Measurements from ENCODE around the gene MAP2K2. TPM values are rescaled to one million over a fixed set of nuclear protein-coding genes. Genes with fewer than 3 reads are reported as not detected.
"Not testable (repeated sequence)": the region's sequence is repeated elsewhere in the genome, so short reads cannot be mapped to it uniquely, and the experiment has no call there.

Gene MAP2K2
- polyA plus RNA-seq (ENCODE audit: insufficient read length in 10 of 10): 100 to 1,000 TPM in 8 of 10 donors, 10 to 100 TPM in 2; 84.4 to 117 (median 107) TPM
- long read RNA-seq, donor 1, transcript MAP2K2-201 (11 exons, 1,734 nt): major isoform, 28 of 113 reads
- long read RNA-seq, donor 1, partial matches to known transcripts: 84 of 113 reads
- long read RNA-seq, donor 1, other reads (novel, unspliced or antisense): 0 of 113 reads
- long read RNA-seq, donor 2, transcript MAP2K2-201 (11 exons, 1,734 nt): major isoform, 26 of 26 reads
- long read RNA-seq, donor 2, partial matches to known transcripts: 0 of 26 reads
- long read RNA-seq, donor 2, other reads (novel, unspliced or antisense): 0 of 26 reads
- long read RNA-seq, donor 3: 0 reads
- long read RNA-seq, donor 4, transcript MAP2K2-201 (11 exons, 1,734 nt): major isoform, 27 of 27 reads
- long read RNA-seq, donor 4, partial matches to known transcripts: 0 of 27 reads
- long read RNA-seq, donor 4, other reads (novel, unspliced or antisense): 0 of 27 reads
- long read RNA-seq, donor 5, transcript MAP2K2-201 (11 exons, 1,734 nt): major isoform, 22 of 39 reads
- long read RNA-seq, donor 5, partial matches to known transcripts: 10 of 39 reads
- long read RNA-seq, donor 5, other reads (novel, unspliced or antisense): 5 of 39 reads
- long read RNA-seq, donor 6, transcript MAP2K2-201 (11 exons, 1,734 nt): major isoform, 37 of 171 reads
- long read RNA-seq, donor 6, partial matches to known transcripts: 129 of 171 reads
- long read RNA-seq, donor 6, other reads (novel, unspliced or antisense): 5 of 171 reads
- long read RNA-seq, donor 7, transcript MAP2K2-201 (11 exons, 1,734 nt): major isoform, 24 of 24 reads
- long read RNA-seq, donor 7, partial matches to known transcripts: 0 of 24 reads
- long read RNA-seq, donor 7, other reads (novel, unspliced or antisense): 0 of 24 reads
- long read RNA-seq, donor 8, transcript MAP2K2-201 (11 exons, 1,734 nt): major isoform, 18 of 23 reads
- long read RNA-seq, donor 8, partial matches to known transcripts: 5 of 23 reads
- long read RNA-seq, donor 8, other reads (novel, unspliced or antisense): 0 of 23 reads
- long read RNA-seq, donor 9, partial matches to known transcripts: 0 of 5 reads
- long read RNA-seq, donor 9, other reads (novel, unspliced or antisense): 0 of 5 reads

GRCh38 chr19:4123615-4124568 lies at the start of gene MAP2K2:
Gene MAP2K2 (minus strand): TSS chr19:4124122. CDS start chr19:4123875, 247 bp downstream.
- peak; percentile 91 to 97 (median 96) for DNase-seq

GRCh38 chr19:4172861-4173473 lies 49.0 kb upstream of the MAP2K2 start:
- DNase-seq: peak in 2 of 3 donors; percentile 55 to 77

- no peak for DNase-seq
These were observed 47.8 kb upstream of the MAP2K2 start for GRCh38 chr19:4171676-4172075.

GRCh38 chr19:4164262-4164661 lies 40.3 kb upstream of the MAP2K2 start:
- DNase-seq: no peak

GRCh38 chr19:4161415-4162077 lies 37.6 kb upstream of the MAP2K2 start:
- DNase-seq: no peak

GRCh38 chr19:4157971-4158370 lies 34.0 kb upstream of the MAP2K2 start:
- DNase-seq: not testable (repeated sequence)

GRCh38 chr19:4157164-4157563 lies 33.2 kb upstream of the MAP2K2 start:
- DNase-seq: no peak

GRCh38 chr19:4154571-4155312 lies 30.8 kb upstream of the MAP2K2 start:
- no peak for DNase-seq

- no peak for DNase-seq
These were observed 28.5 kb upstream of the MAP2K2 start for GRCh38 chr19:4152241-4152998.

- DNase-seq: no peak
These were observed 27.7 kb upstream of the MAP2K2 start for GRCh38 chr19:4151623-4152022.

GRCh38 chr19:4149518-4150288 lies 25.8 kb upstream of the MAP2K2 start:
- no peak for DNase-seq

- no peak for DNase-seq
These were observed 20.8 kb upstream of the MAP2K2 start for GRCh38 chr19:4144666-4145249.

- DNase-seq: not testable (repeated sequence)
These were observed 19.0 kb upstream of the MAP2K2 start for GRCh38 chr19:4142916-4143315.

- peak in 2 of 3 donors; percentile 28 to 54 for DNase-seq
These were observed 16.4 kb upstream of the MAP2K2 start for GRCh38 chr19:4140237-4140711.

- peak in 2 of 3 donors; percentile 47 to 66 for DNase-seq
These were observed 15.8 kb upstream of the MAP2K2 start for GRCh38 chr19:4139614-4140236.

- no peak for DNase-seq
These were observed 14.5 kb upstream of the MAP2K2 start for GRCh38 chr19:4138445-4138844.
